GM19397 (cell line): Measurements from ENCODE around the gene NINJ2.
"Not testable (repeated sequence)": the region's sequence is repeated elsewhere in the genome, so short reads cannot be mapped to it uniquely, and the experiment has no call there.

Experiments
- ATAC-seq: cut with Tn5 transposase; IDR thresholded peaks from one replicate; pipeline ENCODE4 v1.9.1; 2021; ENCODE audit warnings: mild to moderate bottlenecking, moderate library complexity; ENCODE audit not compliant: unreplicated experiment

The NINJ2 gene

GRCh38 chr12:588024-588322 lies 75.3 kb downstream of the NINJ2 start:
- ATAC-seq: no peak

- no peak for ATAC-seq
Observed at GRCh38 chr12:587132-588023, 75.9 kb downstream of the NINJ2 start.

GRCh38 chr12:586318-587071 lies 76.8 kb downstream of the NINJ2 start:
- no peak for ATAC-seq

GRCh38 chr12:585062-586061 lies 77.9 kb downstream of the NINJ2 start:
- no peak for ATAC-seq

DNA sequence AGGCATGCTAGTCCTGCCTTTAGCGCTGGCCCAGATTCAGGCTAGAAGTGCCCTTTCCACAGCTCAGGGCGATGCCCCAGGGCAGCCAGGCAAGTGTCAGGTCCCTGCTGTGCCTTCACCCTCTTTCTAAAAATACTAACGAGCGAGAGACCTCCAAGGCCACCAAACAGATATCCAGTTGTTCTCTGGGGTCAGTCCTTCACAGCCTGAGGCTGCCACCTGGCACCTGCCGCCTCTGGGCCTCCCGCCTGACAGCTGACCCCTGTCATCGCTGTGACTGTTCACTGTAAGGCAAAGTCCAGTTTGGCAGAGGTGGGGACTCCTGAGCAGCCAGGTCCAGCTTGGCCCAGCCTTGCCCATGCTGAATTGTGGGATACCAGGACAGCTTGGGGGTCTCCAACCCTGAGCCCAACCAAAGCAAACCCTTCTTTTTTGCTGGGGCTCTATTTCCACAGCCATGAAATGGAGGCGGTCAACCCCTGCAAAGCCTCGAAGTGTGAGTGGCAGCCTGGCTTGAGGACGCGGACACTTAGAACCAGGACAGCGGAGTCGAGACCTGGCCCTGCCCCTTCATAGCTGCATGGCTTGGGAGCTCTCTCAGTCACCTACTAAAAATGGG lies 79.9 kb downstream of the NINJ2 start:
- no peak for ATAC-seq

DNA sequence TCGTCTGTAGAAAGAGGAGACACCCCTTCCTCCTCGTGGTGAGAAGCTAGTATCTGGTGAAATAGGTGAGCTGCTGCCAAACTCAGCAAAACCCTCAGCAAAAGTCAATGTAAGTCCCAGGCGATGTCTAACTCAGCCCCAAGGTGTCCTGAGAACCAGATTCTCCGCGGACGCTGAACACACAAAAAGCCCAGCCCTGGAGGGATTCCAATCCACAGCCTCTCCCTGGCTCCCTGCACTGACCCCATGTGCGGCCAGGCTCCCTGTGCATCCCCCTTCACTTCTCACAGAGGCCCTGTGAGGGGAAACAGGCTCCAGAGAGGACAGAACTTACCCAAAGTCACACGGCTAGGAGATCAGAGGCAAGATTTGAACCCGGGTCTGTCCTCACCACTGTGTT lies 81.5 kb downstream of the NINJ2 start:
- ATAC-seq: no peak

- no peak for ATAC-seq
Observed at GRCh38 chr12:581321-581720, 81.9 kb downstream of the NINJ2 start.

DNA sequence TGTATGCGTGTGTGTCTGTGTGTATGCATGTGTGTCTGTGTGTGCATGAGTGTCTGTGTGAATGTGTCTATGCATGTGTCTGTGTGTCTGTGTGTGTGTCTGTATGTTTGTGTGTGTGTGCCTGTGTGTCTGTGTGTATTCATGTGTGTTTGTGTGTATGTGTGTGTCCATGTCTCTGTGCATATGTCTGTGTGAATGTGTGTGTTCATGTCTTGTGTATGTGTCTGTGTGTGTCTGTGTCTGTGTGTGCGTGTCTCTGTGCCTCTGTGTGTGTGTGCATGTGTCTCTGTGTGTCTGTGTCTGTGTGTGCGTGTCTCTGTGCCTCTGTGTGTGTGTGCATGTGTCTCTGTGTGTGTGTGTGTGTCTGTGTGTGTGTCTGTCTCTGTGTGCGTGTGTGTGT lies 82.4 kb downstream of the NINJ2 start:
- no peak for ATAC-seq

- no peak for ATAC-seq
Observed at GRCh38 chr12:579420-580110, 83.7 kb downstream of the NINJ2 start.

DNA sequence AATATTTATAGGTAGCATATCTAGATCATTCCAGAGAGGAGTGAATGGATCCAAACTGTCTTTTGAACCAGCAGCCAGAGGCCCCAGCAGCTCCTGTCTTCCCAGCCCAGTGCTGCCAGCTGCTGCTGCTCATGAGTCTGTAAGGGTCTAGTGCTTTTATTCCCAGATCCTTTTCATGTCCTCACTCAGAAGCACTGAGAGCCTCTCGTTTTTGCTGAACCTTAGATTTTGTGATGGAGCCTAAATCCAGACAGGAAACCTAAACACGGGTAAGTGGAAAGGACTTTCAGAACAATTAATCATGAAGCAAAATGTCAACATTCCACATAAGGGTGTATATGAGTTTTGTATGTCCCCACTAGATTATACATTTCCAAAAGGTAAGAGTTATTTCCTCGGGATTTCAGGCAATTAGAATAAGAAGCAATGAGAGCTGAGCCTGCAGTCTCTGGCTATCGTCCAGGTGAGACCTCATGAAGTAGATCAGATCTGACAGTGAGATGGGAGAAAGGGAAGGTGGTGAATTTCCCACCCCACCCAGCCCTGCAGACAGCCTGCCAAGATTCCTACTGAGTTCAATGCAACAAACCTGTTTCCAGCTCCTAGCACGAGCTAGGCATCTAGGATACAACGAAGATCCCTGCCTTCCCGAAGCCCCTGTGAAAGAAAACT lies 84.4 kb downstream of the NINJ2 start:
- no peak for ATAC-seq

GRCh38 chr12:577994-578747 lies 85.1 kb downstream of the NINJ2 start:
- not testable (repeated sequence) for ATAC-seq

DNA sequence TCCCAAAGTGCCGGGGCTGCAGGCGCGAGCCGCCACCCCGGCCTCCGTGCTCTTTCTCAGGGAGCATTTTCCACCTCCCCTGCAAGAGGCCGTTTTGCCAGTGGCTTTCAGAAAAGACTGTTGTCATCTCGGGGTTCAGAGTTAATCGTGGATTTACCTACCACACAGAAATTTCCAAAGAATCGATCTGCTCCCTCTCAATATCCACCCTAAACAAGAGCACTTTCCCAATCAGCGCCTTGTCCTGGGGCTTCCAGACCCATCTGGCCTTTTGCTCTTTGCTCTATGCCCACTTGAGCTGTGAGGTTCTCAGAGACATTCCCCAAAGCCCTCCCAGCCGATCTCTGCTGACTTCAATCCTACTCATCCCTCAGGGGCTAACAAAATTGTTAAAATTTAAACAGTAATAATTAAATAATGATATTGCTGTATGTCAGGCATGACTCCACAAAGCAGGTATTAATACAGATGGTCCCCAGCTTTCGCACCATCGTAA lies 86.6 kb downstream of the NINJ2 start:
- no peak for ATAC-seq

- ATAC-seq: peak; percentile 79
Observed at GRCh38 chr12:575948-576614, 87.2 kb downstream of the NINJ2 start.

- ATAC-seq: no peak
Observed at GRCh38 chr12:575129-575502, 88.1 kb downstream of the NINJ2 start.

GRCh38 chr12:574475-575128 lies 88.6 kb downstream of the NINJ2 start:
- ATAC-seq: no peak

DNA sequence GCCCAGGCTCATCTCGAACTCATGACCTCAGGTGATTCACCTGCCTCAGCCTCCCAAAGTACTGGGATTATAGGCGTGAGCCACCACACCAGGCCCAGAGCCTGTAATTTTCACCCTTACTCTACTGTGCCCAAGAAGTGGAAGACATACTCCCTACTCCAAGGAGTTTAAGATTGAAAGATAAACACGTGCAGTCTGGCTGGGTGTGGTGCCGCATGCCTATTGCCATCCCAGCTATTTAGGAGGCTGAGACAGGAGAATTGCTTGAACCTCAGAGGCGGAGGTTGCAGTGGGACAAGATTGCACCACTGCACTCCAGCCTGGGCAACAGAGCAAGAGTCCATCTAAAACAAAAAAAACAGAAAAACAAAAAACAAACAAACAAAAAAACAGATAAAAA lies 90.0 kb downstream of the NINJ2 start:
- ATAC-seq: no peak

GRCh38 chr12:572532-572899 lies 90.7 kb downstream of the NINJ2 start:
- no peak for ATAC-seq
